CD4-positive, alpha-beta T cell treated with Interleukin-17A for 1 hour (primary cell): ENCODE data around the gene ARNT2.

Experiments used
- DNase-seq: peaks from one replicate; pipeline ENCODE4 v3.0.0-alpha.2; 2020

The ARNT2 gene

GRCh38 chr15:80604583-80605575 lies 200.7 kb downstream of the ARNT2 start:
- DNase-seq, result no peak

DNA sequence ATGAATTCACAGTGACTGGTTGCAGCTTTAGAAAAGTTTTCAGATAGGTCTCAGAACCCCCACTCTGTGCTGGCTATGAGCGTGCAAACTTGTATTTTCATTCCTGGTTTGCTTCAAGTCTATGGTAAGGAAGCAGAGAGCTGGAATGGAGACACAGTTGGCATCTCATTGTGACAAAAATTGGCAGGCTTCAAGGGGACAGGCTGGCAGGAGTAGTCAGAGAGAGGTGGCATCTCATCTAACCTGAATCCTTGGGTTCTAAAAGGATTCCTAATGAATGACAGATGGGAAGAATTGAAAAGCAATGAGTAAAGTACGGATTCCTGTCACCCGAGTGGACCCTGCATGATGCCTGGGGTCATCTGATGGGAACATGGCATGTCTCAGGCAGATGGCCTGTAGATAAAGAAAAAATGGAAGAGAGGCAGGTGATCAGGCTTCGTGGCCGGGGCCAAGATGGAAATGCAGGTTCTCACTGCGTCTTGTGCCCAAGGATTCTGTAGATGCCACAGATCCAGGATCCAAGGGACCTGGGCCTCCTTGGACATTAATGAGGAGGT lies 201.5 kb downstream of the ARNT2 start:
- DNase-seq, result no peak

DNA sequence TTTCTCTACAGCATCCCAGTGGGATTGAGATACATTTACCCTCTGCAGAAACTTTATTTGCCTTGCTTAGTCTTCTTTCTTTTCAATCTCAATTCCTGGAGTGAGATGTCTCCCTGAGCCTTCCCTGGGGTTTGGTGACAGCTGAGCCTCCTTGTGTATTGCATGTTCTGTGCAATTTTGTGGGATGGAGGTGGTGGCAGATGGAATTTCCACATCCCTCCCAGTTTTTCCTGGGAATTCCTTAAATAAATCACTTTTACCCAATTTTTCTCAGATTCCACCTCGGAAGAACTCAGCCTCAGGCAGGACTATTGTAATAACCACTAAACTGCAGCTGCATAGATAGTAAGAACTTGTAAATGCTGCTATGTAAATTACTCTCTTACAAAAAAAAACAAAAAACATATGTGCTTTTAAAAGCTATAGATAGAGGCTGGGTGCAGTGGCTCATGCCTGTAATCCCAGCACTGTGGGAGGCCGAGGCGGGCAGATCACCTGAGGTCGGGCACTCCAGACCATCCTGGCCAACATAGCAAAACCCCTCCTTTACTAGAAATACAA lies 202.4 kb downstream of the ARNT2 start:
- DNase-seq, result no peak

- DNase-seq, result no peak
Measured at GRCh38 chr15:80607287-80607980, 203.3 kb downstream of the ARNT2 start.

- no peak for DNase-seq
Measured at GRCh38 chr15:80608688-80609087, 204.5 kb downstream of the ARNT2 start.

GRCh38 chr15:80609091-80609490 lies 204.9 kb downstream of the ARNT2 start:
- DNase-seq, result no peak

- no peak for DNase-seq
Measured at GRCh38 chr15:80609512-80609946, 205.3 kb downstream of the ARNT2 start.

GRCh38 chr15:80611543-80612080 lies 207.4 kb downstream of the ARNT2 start:
- no peak for DNase-seq

- DNase-seq, result no peak
Measured at GRCh38 chr15:80612118-80612823, 208.1 kb downstream of the ARNT2 start.

DNA sequence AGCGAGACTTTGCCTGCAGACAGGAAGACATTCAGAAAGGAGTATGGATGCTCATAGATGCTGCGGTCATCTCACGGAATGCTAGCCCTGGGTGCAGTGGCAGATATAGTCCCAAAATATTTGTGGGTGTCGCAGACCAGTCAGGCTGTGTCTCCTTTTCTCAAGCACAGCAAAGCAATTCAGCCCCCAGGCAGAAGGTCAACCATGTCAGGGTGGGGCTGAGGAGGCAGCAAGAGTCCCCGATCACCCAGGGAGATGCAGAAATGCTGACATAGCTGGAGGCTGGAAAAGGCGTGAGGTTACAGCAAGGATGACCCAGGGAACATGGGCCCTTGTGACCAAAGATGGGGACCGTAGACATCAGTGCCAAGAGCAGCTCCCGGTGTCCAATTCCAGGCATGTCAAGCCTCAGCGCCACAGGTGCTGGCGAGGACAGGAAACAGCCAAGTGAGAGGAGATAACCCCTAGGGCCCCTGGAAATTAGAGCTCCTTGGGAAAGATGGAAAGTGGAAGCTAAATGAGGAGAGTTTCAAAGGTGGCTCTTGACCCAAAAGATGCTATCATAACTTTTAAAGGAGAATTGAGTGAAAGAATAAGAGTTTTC lies 209.7 kb downstream of the ARNT2 start:
- DNase-seq, result no peak

GRCh38 chr15:80614711-80615360 lies 210.7 kb downstream of the ARNT2 start:
- no peak for DNase-seq

DNA sequence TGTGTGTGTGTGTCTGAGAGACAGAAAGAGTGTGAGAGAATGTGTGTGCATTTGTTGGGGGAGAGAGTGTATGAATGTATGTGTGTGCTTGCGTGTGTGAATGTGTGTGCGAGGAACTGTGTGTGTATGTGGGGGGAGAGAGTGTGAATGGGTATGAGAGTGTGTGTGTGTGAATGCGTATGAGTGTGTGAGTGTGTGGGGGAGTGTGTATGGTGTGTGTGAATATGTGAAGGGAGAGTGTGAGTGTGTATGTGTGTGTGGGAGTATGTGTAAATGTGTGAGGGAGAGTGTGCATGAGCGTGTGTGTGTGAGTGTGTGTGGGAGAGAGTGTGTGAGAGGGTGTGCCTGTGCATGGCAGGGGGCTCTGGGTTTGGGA lies 211.2 kb downstream of the ARNT2 start:
- DNase-seq, result no peak

GRCh38 chr15:80615783-80616391 lies 211.7 kb downstream of the ARNT2 start:
- no peak for DNase-seq

DNA sequence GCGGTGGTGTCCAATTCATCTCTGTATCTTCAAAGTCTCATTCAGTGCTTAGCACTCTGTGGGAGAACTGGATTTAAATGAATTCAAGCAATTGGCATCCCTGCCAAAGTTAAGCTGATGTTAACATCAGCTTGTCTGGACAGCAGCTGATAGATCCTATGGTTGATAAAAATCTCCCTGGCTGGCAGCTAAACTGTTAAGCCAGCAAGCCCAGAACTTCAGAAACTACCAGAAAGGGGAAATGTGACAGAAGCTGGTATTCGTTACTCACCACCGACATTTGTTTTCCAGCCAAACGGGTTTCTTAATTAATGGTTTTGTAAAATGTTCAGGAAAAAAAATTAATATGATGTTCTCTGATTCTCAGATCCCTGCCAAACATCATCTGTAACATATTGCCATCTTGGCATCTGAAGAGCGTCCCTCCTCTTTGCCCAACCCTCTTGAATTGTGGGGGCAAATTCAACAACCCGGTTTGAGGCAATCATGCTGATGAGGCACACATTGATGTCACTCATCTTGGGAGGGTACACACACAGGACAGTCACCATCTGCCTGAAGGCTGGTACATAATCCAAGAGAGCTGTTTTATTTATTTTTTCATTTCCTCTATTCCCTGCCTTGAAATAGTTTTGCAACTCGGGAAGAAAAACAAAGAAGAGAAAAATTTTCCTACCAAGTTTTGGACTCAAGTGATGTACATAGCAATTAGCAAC lies 214.7 kb downstream of the ARNT2 start:
- DNase-seq, result no peak

DNA sequence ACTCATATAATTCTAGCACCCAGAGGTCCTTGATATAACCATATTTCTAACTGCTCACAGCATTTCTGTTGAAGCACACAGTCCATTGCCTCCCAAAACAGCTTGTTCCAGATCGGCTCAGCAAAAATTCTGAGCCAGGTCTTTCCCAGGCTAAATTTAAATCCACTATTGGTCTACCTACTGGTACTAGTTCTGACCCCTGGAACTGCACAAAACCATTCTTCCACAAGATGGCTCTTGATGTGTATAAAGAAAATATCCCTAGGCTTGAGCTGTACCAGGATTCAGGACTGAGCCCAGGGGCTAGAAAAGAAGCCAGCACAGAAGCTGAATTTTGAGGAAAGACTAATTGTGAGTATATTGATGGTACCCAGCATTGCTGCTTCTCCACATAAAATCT lies 215.5 kb downstream of the ARNT2 start:
- no peak for DNase-seq

GRCh38 chr15:80620141-80620540 lies 216.0 kb downstream of the ARNT2 start:
- no peak for DNase-seq

GRCh38 chr15:80620931-80621330 lies 216.7 kb downstream of the ARNT2 start:
- DNase-seq, result no peak

DNA sequence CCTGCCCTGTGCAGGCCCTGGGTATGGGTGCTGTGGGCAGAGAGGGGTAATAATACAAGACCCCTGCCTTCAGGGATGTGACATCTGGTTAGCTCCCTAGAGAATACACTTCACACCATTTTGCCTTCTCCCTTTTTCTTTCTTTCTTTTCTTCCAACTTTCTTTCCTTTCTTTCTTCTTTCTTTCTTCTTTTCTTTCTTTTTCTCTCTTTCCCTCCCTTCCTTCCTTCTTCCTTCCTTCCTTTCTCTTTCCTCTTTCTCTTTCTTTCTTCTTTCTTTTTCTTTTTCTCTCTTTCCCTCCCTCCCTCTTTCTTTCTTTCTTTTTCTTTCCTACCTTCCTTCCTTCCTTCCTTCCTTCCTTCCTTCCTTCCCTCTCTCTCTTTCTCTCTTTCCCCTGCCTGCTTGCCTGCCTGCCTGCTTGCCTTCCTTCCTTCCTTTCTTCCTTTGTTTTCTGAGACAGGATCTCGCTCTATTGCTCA lies 222.5 kb downstream of the ARNT2 start:
- no peak for DNase-seq

DNA sequence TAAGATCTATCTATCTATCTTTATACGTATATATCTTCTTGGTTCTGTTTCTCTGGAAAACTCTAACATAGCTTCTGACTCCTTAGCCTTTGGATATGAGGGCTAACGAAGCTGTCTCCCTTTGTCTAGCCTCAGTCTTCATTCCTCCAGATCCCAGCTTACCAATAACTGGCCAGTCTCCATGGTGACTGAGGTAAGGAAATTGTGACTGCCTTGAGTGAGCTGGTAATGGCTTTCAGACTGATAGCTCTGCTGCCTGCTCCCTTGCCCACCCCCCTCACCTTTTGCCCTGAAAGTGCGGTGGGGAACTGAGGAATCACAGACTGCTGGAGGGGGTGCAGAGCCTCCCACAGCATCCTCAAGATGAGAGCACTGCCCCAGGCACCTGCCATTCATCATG lies 225.2 kb downstream of the ARNT2 start:
- no peak for DNase-seq

GRCh38 chr15:80630981-80631380 lies 226.8 kb downstream of the ARNT2 start:
- no peak for DNase-seq
